ENCODE data around the gene VAT1.

- TF ChIP-seq, protein P1, sequence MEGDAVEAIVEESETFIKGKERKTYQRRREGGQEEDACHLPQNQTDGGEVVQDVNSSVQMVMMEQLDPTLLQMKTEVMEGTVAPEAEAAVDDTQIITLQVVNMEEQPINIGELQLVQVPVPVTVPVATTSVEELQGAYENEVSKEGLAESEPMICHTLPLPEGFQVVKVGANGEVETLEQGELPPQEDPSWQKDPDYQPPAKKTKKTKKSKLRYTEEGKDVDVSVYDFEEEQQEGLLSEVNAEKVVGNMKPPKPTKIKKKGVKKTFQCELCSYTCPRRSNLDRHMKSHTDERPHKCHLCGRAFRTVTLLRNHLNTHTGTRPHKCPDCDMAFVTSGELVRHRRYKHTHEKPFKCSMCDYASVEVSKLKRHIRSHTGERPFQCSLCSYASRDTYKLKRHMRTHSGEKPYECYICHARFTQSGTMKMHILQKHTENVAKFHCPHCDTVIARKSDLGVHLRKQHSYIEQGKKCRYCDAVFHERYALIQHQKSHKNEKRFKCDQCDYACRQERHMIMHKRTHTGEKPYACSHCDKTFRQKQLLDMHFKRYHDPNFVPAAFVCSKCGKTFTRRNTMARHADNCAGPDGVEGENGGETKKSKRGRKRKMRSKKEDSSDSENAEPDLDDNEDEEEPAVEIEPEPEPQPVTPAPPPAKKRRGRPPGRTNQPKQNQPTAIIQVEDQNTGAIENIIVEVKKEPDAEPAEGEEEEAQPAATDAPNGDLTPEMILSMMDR (IDR thresholded peaks at IDR 0.05), result no peak
- TF ChIP-seq POLR2AphosphoS5 (IDR thresholded peaks at IDR 0.05) (no peak), POLR2A (IDR thresholded peaks at IDR 0.05) (no peak)
Measured at GRCh38 chr17:43062984-43063638, 40.9 kb upstream of the VAT1 start.
